IPS DF 4.7 (cell line): ENCODE results near the gene GRM2.

Source experiments
- DNase-seq: peaks from one replicate; pipeline ENCODE4 v3.0.0-alpha.2; 2013; ENCODE audit warnings: low spot score; ENCODE audit errors: extremely low read depth

The GRM2 gene

GRCh38 chr3:51680196-51680595, 26.7 kb upstream of the GRM2 start:
- DNase-seq: no peak

GRCh38 chr3:51680663-51681230, 26.1 kb upstream of the GRM2 start:
- DNase-seq: no peak

DNA sequence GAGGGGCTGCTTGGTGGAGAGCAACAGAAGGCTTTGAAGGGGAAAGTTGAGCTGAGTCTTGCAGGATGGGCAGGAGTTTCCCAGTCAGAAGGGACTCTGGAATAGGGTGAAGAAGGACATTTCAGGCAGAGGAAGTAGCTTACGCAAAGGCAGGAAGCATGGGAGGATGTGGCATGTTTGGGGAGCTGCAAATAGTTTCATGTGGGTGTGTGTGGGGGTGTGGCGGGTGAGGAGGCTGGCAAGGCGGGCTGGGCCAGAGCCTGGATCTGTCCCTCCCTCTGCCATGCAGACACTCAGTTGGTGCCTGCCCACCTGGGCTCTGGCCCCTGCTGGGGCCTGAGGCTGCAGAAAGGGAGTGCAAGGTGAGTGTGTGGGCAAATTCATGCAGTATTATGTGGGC, 25.4 kb upstream of the GRM2 start:
- DNase-seq: no peak

GRCh38 chr3:51682079-51682478, 24.8 kb upstream of the GRM2 start:
- no peak for DNase-seq

DNA sequence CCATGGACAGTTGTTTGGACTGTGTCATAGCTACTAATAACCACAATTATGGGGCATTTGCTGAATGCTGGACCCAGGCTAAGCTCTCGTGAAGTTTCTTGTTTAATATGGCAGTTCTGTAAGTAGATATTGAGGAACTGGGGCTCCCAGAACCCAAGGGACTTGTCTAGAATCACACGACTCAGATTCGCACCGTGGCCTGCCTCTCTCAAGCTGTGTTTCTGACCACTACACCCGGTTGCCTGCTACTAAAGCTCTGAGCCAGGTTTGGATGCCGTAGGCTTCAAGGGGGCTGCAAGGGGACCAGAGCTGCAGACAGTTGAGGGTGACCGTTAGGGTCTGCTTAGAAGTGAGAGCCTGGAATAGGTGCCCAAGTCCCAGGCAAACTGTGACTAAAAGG, 24.3 kb upstream of the GRM2 start:
- no peak for DNase-seq

- no peak for DNase-seq
These were observed 23.3 kb upstream of the GRM2 start for GRCh38 chr3:51683566-51683965.

DNA sequence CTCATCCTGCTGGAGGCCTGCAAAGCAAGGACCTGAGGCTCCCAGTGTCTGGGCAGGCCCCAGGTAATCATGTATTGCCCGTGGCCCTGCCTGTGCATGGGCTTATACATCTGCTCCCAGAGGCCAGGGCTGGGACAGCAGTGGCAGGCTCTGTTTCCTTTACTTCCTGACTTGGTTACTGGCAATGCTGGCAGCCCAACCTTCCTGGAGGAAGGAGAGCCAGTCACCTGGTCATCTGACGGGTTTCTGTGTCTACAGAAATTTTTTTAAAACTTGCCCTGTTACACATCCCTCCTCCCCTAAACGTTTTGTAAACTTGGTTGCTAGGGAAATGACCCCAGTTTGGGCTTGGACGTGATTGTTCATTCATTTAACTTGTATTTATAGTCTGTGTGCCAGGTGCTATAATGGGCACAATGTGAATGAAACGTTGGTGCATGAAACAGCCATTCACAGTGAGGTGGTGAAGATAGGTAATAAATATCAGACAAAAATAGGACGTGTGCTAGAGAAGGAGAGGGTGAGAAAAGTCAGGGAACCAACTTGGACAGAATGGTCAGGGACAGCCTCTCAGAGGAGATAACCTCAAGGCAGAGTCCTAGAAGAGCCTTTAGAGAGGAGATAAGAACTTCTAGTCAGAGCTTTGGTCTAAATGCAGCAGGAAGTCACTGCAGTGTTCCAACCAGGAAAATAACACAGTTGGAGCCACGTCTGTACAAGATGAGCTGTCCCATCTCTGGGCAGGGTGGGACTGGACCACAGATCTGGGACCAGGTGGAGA, 21.7 kb upstream of the GRM2 start:
- DNase-seq: no peak

DNA sequence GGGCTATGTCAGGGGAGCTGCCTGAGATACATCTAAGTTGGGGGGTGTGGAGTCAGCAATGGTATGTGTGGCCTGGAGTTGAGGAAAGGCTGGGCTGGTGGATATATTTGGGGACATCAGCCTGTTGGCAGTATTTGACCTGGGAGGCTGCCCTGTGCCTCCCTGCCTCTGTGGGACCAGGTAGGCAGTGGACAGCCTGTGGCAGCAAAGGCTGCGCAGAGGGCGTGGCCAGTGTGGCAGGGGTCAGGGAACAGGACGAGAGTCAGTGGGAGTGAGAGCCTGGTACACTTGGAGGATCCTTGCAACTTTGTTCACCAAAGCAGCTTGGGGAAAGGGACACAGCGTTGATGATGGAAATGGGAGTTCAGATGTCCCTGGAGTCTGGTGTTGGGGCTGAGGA, 20.8 kb upstream of the GRM2 start:
- DNase-seq: no peak

GRCh38 chr3:51686512-51687215, 20.2 kb upstream of the GRM2 start:
- DNase-seq: no peak

DNA sequence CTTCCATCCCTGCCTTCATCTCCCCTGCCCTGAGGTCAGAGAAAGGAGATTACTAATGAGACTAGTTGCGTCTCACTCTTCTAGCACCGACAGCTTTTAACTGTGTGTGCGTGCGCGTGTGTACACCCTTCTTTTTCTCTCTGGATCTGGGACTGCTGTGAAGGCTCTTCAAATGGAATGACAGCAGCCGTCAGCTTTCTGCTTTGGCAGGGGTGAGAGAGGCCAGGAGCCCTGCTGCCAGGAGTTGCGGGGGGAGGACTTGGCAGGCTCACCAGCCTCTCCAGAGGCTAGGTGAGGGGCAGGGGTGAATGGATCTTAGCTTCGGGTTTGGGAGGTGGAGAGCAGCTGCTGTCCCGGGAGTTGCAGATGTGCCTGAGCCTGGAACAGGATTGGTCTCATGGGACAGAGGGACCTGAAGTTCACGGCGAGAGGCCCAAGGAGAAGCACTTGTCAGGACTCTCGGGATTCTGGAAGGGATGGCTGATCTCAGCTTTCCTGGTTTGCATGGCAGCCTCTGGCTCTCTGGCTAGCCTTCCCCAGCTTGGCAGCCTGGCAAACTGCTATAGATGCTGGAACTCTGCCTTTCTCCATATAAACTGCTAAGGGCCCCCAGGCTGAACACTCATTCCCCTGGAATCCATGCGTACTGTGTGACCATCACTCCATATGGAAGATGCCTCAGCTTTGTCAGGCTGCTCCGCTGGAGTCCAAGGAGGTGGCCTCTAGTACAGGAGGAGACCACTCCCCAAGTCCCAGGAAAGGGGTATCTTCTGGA, 19.2 kb upstream of the GRM2 start:
- no peak for DNase-seq

DNA sequence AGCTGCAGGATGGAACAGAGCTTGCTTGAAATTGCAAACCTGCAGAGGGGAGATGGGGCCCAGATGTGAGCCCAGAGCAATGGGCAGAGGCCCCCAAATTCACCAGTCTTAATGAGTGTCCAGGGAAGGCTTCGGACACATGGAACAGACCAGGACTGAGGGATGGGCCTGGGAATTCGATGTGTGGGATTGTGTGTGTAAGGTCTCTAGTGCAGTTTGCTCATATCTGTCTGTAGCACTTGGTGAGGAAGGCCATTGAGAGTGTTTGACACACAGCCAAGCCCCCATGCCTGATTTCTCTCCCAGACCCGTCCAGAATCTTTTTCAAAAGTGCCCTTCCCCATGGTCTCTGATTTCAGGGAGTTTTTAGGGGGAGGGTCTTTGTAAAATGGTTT, 18.7 kb upstream of the GRM2 start:
- DNase-seq: no peak

DNA sequence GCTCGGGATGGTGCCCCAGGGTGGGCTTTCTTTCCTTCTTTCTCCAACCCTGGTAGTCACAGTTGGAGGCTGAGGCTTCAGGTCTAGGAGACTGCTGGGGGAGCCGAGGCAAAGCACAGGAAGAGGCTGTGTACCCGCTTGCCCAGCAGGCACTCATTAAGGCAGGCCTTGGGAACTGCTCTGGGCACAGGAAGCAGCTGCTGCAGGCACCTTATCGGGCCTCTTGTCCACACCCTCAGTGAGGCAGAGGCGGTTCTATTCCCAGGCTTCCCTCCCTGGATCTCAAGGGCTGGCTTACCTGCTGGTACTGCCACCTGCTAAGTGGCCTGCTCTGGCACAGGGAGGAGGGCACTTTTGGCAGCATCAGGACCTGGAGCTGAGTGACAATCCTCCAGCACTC, 15.8 kb upstream of the GRM2 start:
- no peak for DNase-seq

- no peak for DNase-seq
These were observed 14.9 kb upstream of the GRM2 start for GRCh38 chr3:51691949-51692348.

GRCh38 chr3:51692980-51693395, 13.9 kb upstream of the GRM2 start:
- no peak for DNase-seq

GRCh38 chr3:51696954-51697353, 9.9 kb upstream of the GRM2 start:
- no peak for DNase-seq

DNA sequence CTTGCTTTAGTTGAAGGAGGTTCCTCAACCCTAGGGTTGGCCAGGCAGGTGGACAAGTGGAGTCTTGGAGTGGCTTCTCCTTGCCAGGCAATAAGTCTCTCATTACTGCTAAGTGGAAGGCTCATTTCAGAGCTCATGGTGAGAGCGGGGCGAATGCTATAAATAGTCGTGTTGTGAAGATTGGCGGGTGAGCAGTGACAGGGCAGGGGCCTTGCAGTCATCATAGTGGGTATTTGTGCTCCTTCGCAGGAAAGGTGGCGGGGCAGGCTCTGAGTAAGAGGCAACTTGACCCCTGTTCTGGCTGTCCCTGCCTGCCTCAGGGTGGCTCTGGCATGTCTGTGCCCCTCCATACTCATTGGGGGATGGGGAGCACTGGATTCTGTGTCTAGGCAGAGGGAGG, 8.7 kb upstream of the GRM2 start:
- no peak for DNase-seq

GRCh38 chr3:51700403-51700802, 6.5 kb upstream of the GRM2 start:
- DNase-seq: no peak

DNA sequence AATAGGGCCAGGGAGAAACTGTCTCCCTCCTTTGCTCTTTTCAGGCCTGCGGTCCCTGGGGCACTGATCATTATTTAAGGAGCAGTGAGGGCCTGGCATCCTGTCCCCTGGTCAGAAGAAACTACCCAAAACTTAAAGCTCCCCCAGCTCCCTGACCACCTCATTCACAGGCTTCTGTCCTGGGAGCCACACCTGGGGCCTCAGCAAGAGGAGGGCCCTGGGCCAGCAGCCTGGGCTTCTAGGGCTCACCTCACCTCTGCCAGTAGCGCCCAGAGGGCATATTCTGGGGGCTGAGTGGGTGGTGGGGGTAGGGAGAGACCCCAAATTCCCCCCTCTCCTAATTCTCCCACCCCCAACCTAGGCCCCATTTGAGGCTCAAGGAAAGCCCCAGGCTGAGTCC, 4.7 kb upstream of the GRM2 start:
- DNase-seq: no peak

GRCh38 chr3:51703068-51703760, 3.7 kb upstream of the GRM2 start:
- no peak for DNase-seq

- no peak for DNase-seq
These were observed 2.9 kb upstream of the GRM2 start for GRCh38 chr3:51703761-51704510.

- no peak for DNase-seq
These were observed 2.3 kb upstream of the GRM2 start for GRCh38 chr3:51704511-51704950.
